H1 (cell line): ENCODE measurements around the gene PRG3. TPM values are rescaled to one million over a fixed set of nuclear protein-coding genes. Genes with fewer than 3 reads are reported as not detected.

Experiments used
- CHD1 ChIP-seq: IDR thresholded peaks from 2 replicates; pipeline ENCODE4 v1.6.1; 2012; ENCODE audit warnings: low read depth, low read length, improper control_type of control experiment
- RFX5 ChIP-seq: IDR thresholded peaks from 2 replicates; pipeline ENCODE4 v1.6.1; 2011; ENCODE audit warnings: low read depth, low read length, improper control_type of control experiment, borderline replicate concordance
- SIN3A ChIP-seq, 2 experiments: IDR thresholded peaks in 1 of 2; conservative IDR thresholded peaks in 1 of 2; 2 replicates each; pipeline ENCODE4 v1.6.1; 2011 to 2012; ENCODE audit warnings: low read length in 2 of 2, improper control_type of control experiment in 1 of 2, low read depth in 1 of 2, mild to moderate bottlenecking in 1 of 2
- YY1 ChIP-seq: IDR thresholded peaks from 2 replicates; pipeline ENCODE4 v1.6.1; 2011; ENCODE audit warnings: low read depth, mild to moderate bottlenecking, low read length
- polyA plus RNA-seq, 7 experiments: library from polyadenylated mRNA; depleted of rRNA in 3 of 7; stranded (reverse) in 5 of 7; unstranded in 2 of 7; fragments of >200 nt in 5 of 7; fragments of 200-250 nt in 2 of 7; gene quantifications; 1 replicate in 5 of 7; 2 replicates in 1 of 7; 4 replicates in 1 of 7; pipeline versions ENCODE4 v1.2.1 to v1.2.3, GENCODE V29; 2011 to 2013; ENCODE audit warnings: missing spikeins in 2 of 7, mixed read lengths in 2 of 7
- total RNA-seq: library from RNA; stranded (reverse); fragmentation: NEBNext Ultra II Directional; extraction: Animal tissue kit (Norgen Biotek cat#: 25700); gene quantifications from 2 replicates; pipeline ENCODE4 v1.2.1, GENCODE V29; 2021

PRG3 gene
- total and polyA plus RNA-seq, 2 of the 8 experiments (the other 6 are each of a cell fraction or from before 2014, with no cell fraction given), result not detected

DNA sequence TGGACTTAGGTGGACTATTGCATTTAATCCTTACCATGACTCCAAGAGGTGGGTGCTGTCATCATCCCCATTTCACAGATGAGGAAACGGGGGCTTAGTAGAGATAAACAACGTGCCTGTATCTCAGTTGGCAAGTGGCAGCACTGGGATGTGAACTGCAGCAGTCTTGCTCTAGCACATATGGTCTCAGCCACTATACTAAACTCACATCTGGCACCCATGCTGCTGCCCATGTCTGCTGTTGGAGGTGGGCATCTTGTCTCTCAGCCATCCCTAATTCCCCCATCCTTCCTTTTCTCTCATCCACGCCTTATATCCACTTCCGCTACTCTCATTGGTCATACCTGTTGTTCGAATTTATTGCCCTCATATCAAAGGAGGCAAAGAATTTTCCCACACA lies 3.8 kb downstream of the PRG3 start (continued):
- TF ChIP-seq SIN3A (conservative IDR thresholded peaks at IDR 0.05 in 1 of 2, IDR thresholded peaks at IDR 0.05 in 1 of 2; ENCODE audit: low read depth in 1 of 2, low read length in 2 of 2) (no peak), YY1 (no peak), RFX5 (no peak), CHD1 (no peak)
